GM20000 (cell line): Measurements from ENCODE around the gene ZNF396.

Experiments used
- DNase-seq: peaks from one replicate; pipeline ENCODE4 v3.0.0; 2012; ENCODE audit warnings: low spot score
- TF ChIP-seq, protein P1 (sequence below): IDR thresholded peaks from 2 replicates; pipeline ENCODE4 v1.5.1; 2012; ENCODE audit warnings: mild to moderate bottlenecking, control low read depth; ENCODE audit errors: extremely low read depth, missing control alignments

Gene ZNF396

DNA sequence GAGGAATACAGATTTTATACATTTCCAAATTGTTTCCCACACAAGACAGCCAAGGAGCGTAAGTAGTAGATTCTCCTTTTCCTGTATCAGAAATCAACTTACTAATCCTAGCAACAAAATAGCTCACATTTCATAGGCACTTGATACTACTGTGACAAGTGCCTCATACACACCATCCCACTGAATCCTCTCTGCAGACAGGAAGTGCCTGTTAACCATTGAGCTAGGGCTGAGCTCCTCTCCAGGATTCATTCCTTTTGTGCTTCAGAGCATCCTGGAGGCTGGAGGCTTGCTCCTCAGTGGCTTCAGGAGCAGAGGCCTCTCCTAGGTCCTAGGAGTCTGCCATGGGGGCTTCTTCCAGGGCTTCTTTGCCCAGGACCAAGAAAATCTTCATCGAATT, 20.8 kb upstream of the ZNF396 start:
- DNase-seq, result no peak
- TF ChIP-seq, protein P1, sequence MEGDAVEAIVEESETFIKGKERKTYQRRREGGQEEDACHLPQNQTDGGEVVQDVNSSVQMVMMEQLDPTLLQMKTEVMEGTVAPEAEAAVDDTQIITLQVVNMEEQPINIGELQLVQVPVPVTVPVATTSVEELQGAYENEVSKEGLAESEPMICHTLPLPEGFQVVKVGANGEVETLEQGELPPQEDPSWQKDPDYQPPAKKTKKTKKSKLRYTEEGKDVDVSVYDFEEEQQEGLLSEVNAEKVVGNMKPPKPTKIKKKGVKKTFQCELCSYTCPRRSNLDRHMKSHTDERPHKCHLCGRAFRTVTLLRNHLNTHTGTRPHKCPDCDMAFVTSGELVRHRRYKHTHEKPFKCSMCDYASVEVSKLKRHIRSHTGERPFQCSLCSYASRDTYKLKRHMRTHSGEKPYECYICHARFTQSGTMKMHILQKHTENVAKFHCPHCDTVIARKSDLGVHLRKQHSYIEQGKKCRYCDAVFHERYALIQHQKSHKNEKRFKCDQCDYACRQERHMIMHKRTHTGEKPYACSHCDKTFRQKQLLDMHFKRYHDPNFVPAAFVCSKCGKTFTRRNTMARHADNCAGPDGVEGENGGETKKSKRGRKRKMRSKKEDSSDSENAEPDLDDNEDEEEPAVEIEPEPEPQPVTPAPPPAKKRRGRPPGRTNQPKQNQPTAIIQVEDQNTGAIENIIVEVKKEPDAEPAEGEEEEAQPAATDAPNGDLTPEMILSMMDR, result no peak

DNA sequence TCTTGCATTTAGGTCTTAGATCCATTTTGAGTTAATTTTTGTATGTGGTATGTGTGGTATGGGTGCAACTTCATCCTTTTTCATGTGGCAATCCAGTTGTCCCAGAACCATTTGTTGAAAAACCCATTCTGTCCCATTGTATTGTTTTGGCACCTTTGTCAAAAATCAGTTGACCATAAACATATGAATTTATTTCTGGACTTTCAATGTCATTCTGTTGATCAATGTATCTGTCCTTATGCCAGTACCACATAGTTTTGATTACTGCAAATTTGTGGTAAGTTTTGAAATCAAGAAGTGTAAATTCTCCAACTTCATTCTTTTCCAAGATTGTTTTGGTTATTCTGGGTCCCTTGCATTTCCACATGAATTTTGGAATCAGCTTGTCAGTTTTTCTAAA, 16.6 kb upstream of the ZNF396 start:
- TF ChIP-seq, protein P1, result no peak
- DNase-seq, result no peak

DNA sequence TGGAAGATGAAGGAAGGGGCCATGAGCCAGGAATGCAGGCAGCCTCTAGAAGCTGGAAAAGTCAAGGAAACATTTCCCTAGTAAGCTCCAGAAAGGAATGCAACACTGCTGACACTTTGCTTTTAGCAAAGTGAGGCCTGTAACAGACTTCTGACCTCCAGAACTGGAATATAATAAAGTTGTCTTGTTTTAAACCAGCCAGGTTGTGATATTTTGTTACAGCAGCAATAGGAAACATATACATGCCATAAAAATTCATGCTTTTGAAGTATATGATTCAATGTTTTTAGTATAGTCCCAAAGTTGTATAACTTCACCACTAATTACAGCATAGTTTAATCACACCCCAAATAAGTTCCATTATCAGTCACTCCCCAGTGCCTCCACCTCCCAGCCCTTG, 15.2 kb upstream of the ZNF396 start:
- TF ChIP-seq, protein P1, result no peak

DNA sequence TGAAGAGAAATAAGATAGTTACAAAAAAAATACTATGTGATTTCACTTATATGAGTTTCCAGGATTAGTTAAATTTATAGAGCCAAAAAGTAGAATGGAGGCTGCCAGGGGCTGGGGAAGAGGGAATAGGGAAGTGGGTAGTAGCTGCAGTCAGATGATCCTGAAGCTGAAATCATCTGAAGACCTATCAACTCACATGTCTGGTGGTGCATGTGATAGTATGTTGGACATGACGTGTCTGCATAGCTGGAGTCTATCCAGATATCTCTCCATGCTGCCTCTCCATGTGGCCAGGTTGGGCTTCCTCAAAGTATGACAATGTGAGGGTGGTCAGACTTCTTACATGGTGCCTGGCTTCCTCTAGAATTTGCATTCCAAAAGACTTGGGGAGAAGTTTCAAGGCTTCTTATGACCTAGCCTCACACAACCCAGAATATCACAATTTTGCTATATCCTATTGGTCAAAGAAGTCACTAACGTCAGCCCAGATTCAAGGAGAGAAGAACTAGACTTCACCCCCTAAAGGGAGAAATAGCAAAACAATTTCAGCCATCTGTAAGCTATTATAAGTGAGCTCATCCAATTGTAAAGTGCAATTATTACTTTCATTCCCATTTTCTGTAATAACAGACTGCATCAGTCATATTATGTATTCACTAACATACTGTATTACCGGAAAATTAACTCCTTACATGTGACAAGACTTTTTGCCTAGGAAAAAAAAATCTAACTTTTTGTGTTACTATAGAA, 14.0 kb upstream of the ZNF396 start:
- TF ChIP-seq, protein P1, result no peak
- DNase-seq, result no peak

More for the DNA sequence above, 15.2 kb upstream of the ZNF396 start:
- no peak for DNase-seq

DNA sequence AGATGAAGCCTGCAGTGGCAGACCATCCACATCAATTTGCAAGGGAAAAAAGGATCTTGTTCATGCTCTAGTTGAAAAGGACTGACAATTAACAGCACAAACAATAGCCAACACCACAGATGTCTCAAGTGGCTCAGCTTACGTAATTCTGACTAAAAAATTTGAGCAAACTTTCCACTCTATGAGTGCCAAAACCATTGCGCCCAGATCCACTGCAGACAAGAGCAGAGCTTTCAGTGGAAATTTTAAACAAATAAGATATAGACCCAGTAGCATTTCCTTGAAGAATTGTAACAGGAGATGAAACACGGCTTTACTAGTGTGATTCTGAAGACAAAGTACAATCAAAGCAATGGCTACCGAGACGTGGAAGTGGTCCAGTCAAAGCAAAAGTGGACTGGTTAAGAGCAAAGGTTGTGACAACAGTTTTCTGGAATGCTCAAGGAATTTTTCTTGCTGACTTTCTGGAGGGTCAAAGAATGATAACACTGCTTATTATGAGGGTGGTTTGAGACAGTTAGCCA, 12.0 kb upstream of the ZNF396 start:
- no peak for DNase-seq
- TF ChIP-seq, protein P1, result no peak

DNA sequence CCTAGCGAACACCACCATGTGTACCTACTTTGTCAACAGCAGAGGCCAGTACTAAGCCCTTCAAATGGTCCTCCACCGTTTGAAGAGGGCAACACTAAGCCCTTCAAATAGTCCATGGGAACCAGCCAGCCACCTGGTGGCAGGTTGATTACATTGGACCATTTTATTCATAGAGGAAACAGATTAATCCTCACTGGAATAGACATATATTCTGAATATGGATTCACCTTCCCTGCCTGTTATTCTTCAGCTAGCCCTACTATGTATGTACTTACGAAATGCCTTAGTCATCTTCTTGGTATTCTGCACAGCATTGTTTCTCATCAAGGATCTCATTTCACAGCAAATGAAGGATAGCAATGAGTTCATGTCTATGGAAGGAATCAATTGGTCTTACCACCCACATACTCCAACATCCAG, 10.0 kb upstream of the ZNF396 start:
- no peak for DNase-seq
- TF ChIP-seq, protein P1, result no peak

DNA sequence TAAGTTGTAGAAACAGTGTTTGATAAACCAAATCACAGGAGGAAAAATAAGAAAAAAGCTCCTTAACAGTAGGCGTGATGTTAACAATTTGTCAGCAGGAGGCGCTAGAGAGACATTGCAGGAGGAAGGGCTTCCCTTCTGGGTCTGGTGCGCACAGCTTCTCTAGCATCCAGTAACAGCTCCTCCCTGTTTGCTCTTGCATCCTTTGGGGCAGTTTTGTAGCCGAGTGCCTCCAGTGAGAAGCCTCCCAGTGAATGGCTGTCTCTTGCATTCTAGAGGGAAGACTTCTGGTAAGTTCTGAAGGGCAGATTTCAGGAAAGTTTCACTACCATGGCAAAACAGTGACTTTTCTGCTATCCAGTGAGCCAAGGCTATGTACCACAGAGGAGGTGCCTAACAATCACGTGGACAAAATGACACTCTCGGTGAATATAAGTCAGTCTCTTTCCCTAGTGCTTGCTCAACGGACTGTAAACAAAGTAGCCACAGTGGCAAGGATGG, 9.5 kb upstream of the ZNF396 start:
- DNase-seq, result peak; percentile 75
- TF ChIP-seq, protein P1, result peak; percentile 91
